ENCODE measurements around the gene SORCS3. TPM values are rescaled to one million over a fixed set of nuclear protein-coding genes. Genes with fewer than 3 reads are reported as not detected.

The SORCS3 gene
- total RNA-seq, 1 donor from 2014 or later = 1.4 TPM

GRCh38 chr10:105023211-105024111 lies 382.4 kb downstream of the SORCS3 start:
- DNase-seq = peak; percentile 11

GRCh38 chr10:105024184-105024583 lies 383.1 kb downstream of the SORCS3 start:
- DNase-seq = no peak

- no peak for DNase-seq
Observed at GRCh38 chr10:105025092-105025491, 384.0 kb downstream of the SORCS3 start.

GRCh38 chr10:105026566-105026965 lies 385.5 kb downstream of the SORCS3 start:
- no peak for DNase-seq

- no peak for DNase-seq
Observed at GRCh38 chr10:105029286-105029685, 388.2 kb downstream of the SORCS3 start.

GRCh38 chr10:105037022-105037421 lies 395.9 kb downstream of the SORCS3 start:
- no peak for DNase-seq

- DNase-seq = no peak
Observed at GRCh38 chr10:105041956-105042355, 400.9 kb downstream of the SORCS3 start.

- DNase-seq = no peak
Observed at GRCh38 chr10:105042906-105043552, 401.9 kb downstream of the SORCS3 start.

- DNase-seq = no peak
Observed at GRCh38 chr10:105044902-105045301, 403.8 kb downstream of the SORCS3 start.

- no peak for DNase-seq
Observed at GRCh38 chr10:105056413-105056812, 415.3 kb downstream of the SORCS3 start.

GRCh38 chr10:105062951-105063350 lies 421.9 kb downstream of the SORCS3 start:
- DNase-seq = no peak

- peak; percentile 49 for DNase-seq
Observed at GRCh38 chr10:105063796-105064195, 422.7 kb downstream of the SORCS3 start.

- DNase-seq = no peak
Observed at GRCh38 chr10:105068497-105068896, 427.4 kb downstream of the SORCS3 start.

- no peak for DNase-seq
Observed at GRCh38 chr10:105070249-105070648, 429.2 kb downstream of the SORCS3 start.

- DNase-seq = no peak
Observed at GRCh38 chr10:105070952-105071351, 429.9 kb downstream of the SORCS3 start.

- no peak for DNase-seq
Observed at GRCh38 chr10:105071980-105072379, 430.9 kb downstream of the SORCS3 start.

GRCh38 chr10:105073999-105074398 lies 432.9 kb downstream of the SORCS3 start:
- no peak for DNase-seq

GRCh38 chr10:105075031-105075430 lies 433.9 kb downstream of the SORCS3 start:
- no peak for DNase-seq

- no peak for DNase-seq
Observed at GRCh38 chr10:105085980-105086379, 444.9 kb downstream of the SORCS3 start.

GRCh38 chr10:105094048-105094447 lies 453.0 kb downstream of the SORCS3 start:
- DNase-seq = no peak

- DNase-seq = no peak
Observed at GRCh38 chr10:105096316-105096715, 455.2 kb downstream of the SORCS3 start.

- DNase-seq = no peak
Observed at GRCh38 chr10:105102977-105103376, 461.9 kb downstream of the SORCS3 start.

GRCh38 chr10:105104297-105104696 lies 463.2 kb downstream of the SORCS3 start:
- no peak for DNase-seq

- DNase-seq = no peak
Observed at GRCh38 chr10:105109164-105109563, 468.1 kb downstream of the SORCS3 start.
